Stimulated activated memory B cell treated with anti-CD40 and anti-IgM and Interleukin-4, amounts not matched to agents 10 μg/mL and 1 μg/mL and 100 μg/mL, for 72 hours (primary cell): ENCODE measurements around the gene DRICH1.
A peak's percentile ranks its signal among the peaks of the same experiment; 100 is the strongest.
"Not testable (repeated sequence)": the region's sequence is repeated elsewhere in the genome, so short reads cannot be mapped to it uniquely, and the experiment has no call there.

Experiments
- ATAC-seq: fragments of 150-1000 bp; cut with Tn5 transposase; 2 replicates; pipeline ENCODE4 v1.10.0; 2021
- H3K27ac Mint-ChIP-seq: one replicate; pipeline ENCODE4 v1.8.0; 2022; ENCODE audit warnings: mild to moderate bottlenecking, mixed read lengths
- H3K27me3 Mint-ChIP-seq: one replicate; pipeline ENCODE4 v1.8.0; 2022; ENCODE audit warnings: mixed read lengths
- H3K36me3 Mint-ChIP-seq: one replicate; pipeline ENCODE4 v1.8.0; 2022; ENCODE audit warnings: mixed read lengths
- H3K4me1 Mint-ChIP-seq: one replicate; pipeline ENCODE4 v1.8.0; 2022; ENCODE audit warnings: mixed read lengths
- H3K4me3 Mint-ChIP-seq: one replicate; pipeline ENCODE4 v1.8.0; 2022; ENCODE audit warnings: mild to moderate bottlenecking, moderate library complexity, mixed read lengths
- H3K9me3 Mint-ChIP-seq: one replicate; pipeline ENCODE4 v1.8.0; 2022; ENCODE audit warnings: mixed read lengths

The DRICH1 gene

GRCh38 chr22:23660381-23660780 lies 28.3 kb upstream of the DRICH1 start:
- H3K4me1 Mint-ChIP-seq, H3K27ac Mint-ChIP-seq, H3K27me3 Mint-ChIP-seq, H3K9me3 Mint-ChIP-seq, ATAC-seq, H3K4me3 Mint-ChIP-seq: not testable (repeated sequence)
- H3K36me3 Mint-ChIP-seq, result peaks cover 74% of the 10 kb centered on the region

- Mint-ChIP-seq H3K9me3 (no peaks in the 10 kb centered on the region), H3K4me3 (no peak overlapping the region), H3K27ac (peak overlapping the region; percentile 12), H3K36me3 (peaks cover 56% of the 10 kb centered on the region), H3K4me1 (no peaks in the 10 kb centered on the region), H3K27me3 (no peaks in the 10 kb centered on the region)
- ATAC-seq, result no peak
Measured at GRCh38 chr22:23657727-23658126, 25.6 kb upstream of the DRICH1 start.

GRCh38 chr22:23655891-23656475 lies 23.9 kb upstream of the DRICH1 start:
- H3K4me1 Mint-ChIP-seq, result no peaks in the 10 kb centered on the region
- no peak for ATAC-seq
- peaks cover 49% of the 10 kb centered on the region for H3K36me3 Mint-ChIP-seq
- no peaks in the 10 kb centered on the region for H3K27me3 Mint-ChIP-seq
- H3K4me3 Mint-ChIP-seq, result no peak overlapping the region
- no peaks in the 10 kb centered on the region for H3K9me3 Mint-ChIP-seq
- no peak overlapping the region for H3K27ac Mint-ChIP-seq

GRCh38 chr22:23652711-23653110 lies 20.6 kb upstream of the DRICH1 start:
- Mint-ChIP-seq H3K4me3 (no peak overlapping the region), H3K9me3 (no peaks in the 10 kb centered on the region), H3K27ac (no peak overlapping the region), H3K4me1 (no peaks in the 10 kb centered on the region), H3K36me3 (peaks cover 26% of the 10 kb centered on the region), H3K27me3 (no peaks in the 10 kb centered on the region)
- no peak for ATAC-seq

- peaks cover 22% of the 10 kb centered on the region for H3K36me3 Mint-ChIP-seq
- no peak overlapping the region for H3K4me3 Mint-ChIP-seq
- H3K4me1 Mint-ChIP-seq, result no peaks in the 10 kb centered on the region
- no peak for ATAC-seq
- H3K27ac Mint-ChIP-seq, result no peak overlapping the region
- no peaks in the 10 kb centered on the region for H3K9me3 Mint-ChIP-seq
- H3K27me3 Mint-ChIP-seq, result no peaks in the 10 kb centered on the region
Measured at GRCh38 chr22:23652286-23652685, 20.2 kb upstream of the DRICH1 start.

- H3K27ac Mint-ChIP-seq, result no peak overlapping the region
- no peak overlapping the region for H3K4me3 Mint-ChIP-seq
- no peaks in the 10 kb centered on the region for H3K27me3 Mint-ChIP-seq
- H3K36me3 Mint-ChIP-seq, result peaks cover 19% of the 10 kb centered on the region
- H3K4me1 Mint-ChIP-seq, result no peaks in the 10 kb centered on the region
- no peaks in the 10 kb centered on the region for H3K9me3 Mint-ChIP-seq
- ATAC-seq, result no peak
Measured at GRCh38 chr22:23651676-23652075, 19.6 kb upstream of the DRICH1 start.

GRCh38 chr22:23649071-23649501 lies 17.0 kb upstream of the DRICH1 start:
- Mint-ChIP-seq H3K27me3 (no peaks in the 10 kb centered on the region), H3K4me1 (no peaks in the 10 kb centered on the region)

GRCh38 chr22:23646526-23646925 lies 14.4 kb upstream of the DRICH1 start:
- H3K36me3 Mint-ChIP-seq, H3K4me3 Mint-ChIP-seq, H3K4me1 Mint-ChIP-seq, H3K27me3 Mint-ChIP-seq, ATAC-seq, H3K9me3 Mint-ChIP-seq, H3K27ac Mint-ChIP-seq: not testable (repeated sequence)

More at GRCh38 chr22:23649071-23649501, 17.0 kb upstream of the DRICH1 start:
- peaks cover 19% of the 10 kb centered on the region for H3K36me3 Mint-ChIP-seq
- no peaks in the 10 kb centered on the region for H3K9me3 Mint-ChIP-seq
- no peak for ATAC-seq
- no peak overlapping the region for H3K4me3 Mint-ChIP-seq
- H3K27ac Mint-ChIP-seq, result no peak overlapping the region

- H3K9me3 Mint-ChIP-seq, H3K27me3 Mint-ChIP-seq, H3K4me3 Mint-ChIP-seq, H3K4me1 Mint-ChIP-seq, H3K27ac Mint-ChIP-seq: not testable (repeated sequence)
- H3K36me3 Mint-ChIP-seq, result peaks cover 27% of the 10 kb centered on the region
- ATAC-seq, result peak; percentile 22
Measured at GRCh38 chr22:23640206-23640605, 8.1 kb upstream of the DRICH1 start.

GRCh38 chr22:23639661-23640060 lies 7.5 kb upstream of the DRICH1 start:
- H3K27ac Mint-ChIP-seq, result no peak overlapping the region

GRCh38 chr22:23638611-23639010 lies 6.5 kb upstream of the DRICH1 start:
- Mint-ChIP-seq H3K36me3 (peaks cover 29% of the 10 kb centered on the region), H3K27ac (no peak overlapping the region), H3K27me3 (no peaks in the 10 kb centered on the region), H3K9me3 (no peaks in the 10 kb centered on the region), H3K4me1 (no peaks in the 10 kb centered on the region), H3K4me3 (no peak overlapping the region)
- ATAC-seq, result no peak

More at GRCh38 chr22:23639661-23640060, 7.5 kb upstream of the DRICH1 start:
- Mint-ChIP-seq H3K4me1 (no peaks in the 10 kb centered on the region), H3K27me3 (no peaks in the 10 kb centered on the region), H3K4me3 (no peak overlapping the region), H3K9me3 (no peaks in the 10 kb centered on the region), H3K36me3 (peaks cover 25% of the 10 kb centered on the region)
- no peak for ATAC-seq

GRCh38 chr22:23635291-23635690 lies 3.2 kb upstream of the DRICH1 start:
- not testable (repeated sequence) for H3K27ac Mint-ChIP-seq, H3K27me3 Mint-ChIP-seq, H3K4me1 Mint-ChIP-seq, ATAC-seq, H3K4me3 Mint-ChIP-seq, H3K9me3 Mint-ChIP-seq
- peaks cover 29% of the 10 kb centered on the region for H3K36me3 Mint-ChIP-seq

- not testable (repeated sequence) for H3K4me1 Mint-ChIP-seq, H3K4me3 Mint-ChIP-seq, H3K27ac Mint-ChIP-seq, H3K9me3 Mint-ChIP-seq, H3K36me3 Mint-ChIP-seq, H3K27me3 Mint-ChIP-seq, ATAC-seq
Measured at GRCh38 chr22:23628056-23628743, 3.9 kb downstream of the DRICH1 start.

GRCh38 chr22:23627401-23628055 lies 4.6 kb downstream of the DRICH1 start:
- not testable (repeated sequence) for H3K36me3 Mint-ChIP-seq, H3K4me1 Mint-ChIP-seq, H3K27ac Mint-ChIP-seq, H3K9me3 Mint-ChIP-seq, H3K27me3 Mint-ChIP-seq, H3K4me3 Mint-ChIP-seq
- peak; percentile 64 for ATAC-seq

- Mint-ChIP-seq H3K4me3 (no peak overlapping the region), H3K4me1 (no peaks in the 10 kb centered on the region), H3K27me3 (no peaks in the 10 kb centered on the region), H3K9me3 (no peaks in the 10 kb centered on the region), H3K36me3 (no peaks in the 10 kb centered on the region), H3K27ac (no peak overlapping the region)
- no peak for ATAC-seq
Measured at GRCh38 chr22:23626286-23626975, 5.7 kb downstream of the DRICH1 start.
